ENCODE measurements around the gene SLC25A27. TPM values are rescaled to one million over a fixed set of nuclear protein-coding genes. Genes with fewer than 3 reads are reported as not detected.

The SLC25A27 gene
- total and polyA plus RNA-seq, 7 donors: 2.1 to 13.3 (median 6.8) TPM

- 30 to 37% (median 31%) methylated on average over 3 of the region's 3 CpGs for WGBS, 3 donors
- Histone ChIP-seq H3K27ac (no peak overlapping the region), H3K36me3 (ENCODE audit: insufficient read depth in 1 of 2, low read depth in 1 of 2) (no peaks in the 10 kb centered on the region), H3K9me3 (no peaks in the 10 kb centered on the region), H3K4me3 (no peak overlapping the region), H3K27me3 (ENCODE audit: insufficient read depth in 3 of 3, low read length in 2 of 3) (no peaks in the 10 kb centered on the region), H3K4me1 (no peaks in the 10 kb centered on the region)
- TF ChIP-seq CTCF (IDR thresholded peaks at IDR 0.05): no peak
- no peak for ATAC-seq
- DNase-seq: no peak
- intact Hi-C loops (cut with DNase I): no loop called here
Measured at GRCh38 chr6:46689657-46690056, 36.9 kb downstream of the SLC25A27 start.

- no peaks in the 10 kb centered on the region for H3K36me3 ChIP-seq (ENCODE audit: insufficient read depth in 1 of 2, low read depth in 1 of 2)
- no peaks in the 10 kb centered on the region for H3K9me3 ChIP-seq
- H3K4me3 ChIP-seq: no peak overlapping the region
- intact Hi-C loops (cut with DNase I): no loop called here
- TF ChIP-seq CTCF (IDR thresholded peaks at IDR 0.05): no peak
- H3K27me3 ChIP-seq (ENCODE audit: insufficient read depth in 3 of 3, low read length in 2 of 3): no peaks in the 10 kb centered on the region
- no peak for DNase-seq
- no peak overlapping the region for H3K27ac ChIP-seq
- no peaks in the 10 kb centered on the region for H3K4me1 ChIP-seq
- ATAC-seq: no peak
- WGBS, 3 donors: 48 to 59% (median 57%) methylated on average over 2 of the region's 2 CpGs
Measured at GRCh38 chr6:46690141-46690755, 37.5 kb downstream of the SLC25A27 start.

GRCh38 chr6:46690911-46691451 is 38.2 kb downstream of the SLC25A27 start:
- no peak for DNase-seq
- no peaks in the 10 kb centered on the region for H3K9me3 ChIP-seq
- H3K27ac ChIP-seq: no peak overlapping the region
- H3K27me3 ChIP-seq (ENCODE audit: insufficient read depth in 3 of 3, low read length in 2 of 3): no peaks in the 10 kb centered on the region
- 40 to 54% (median 50%) methylated on average over 1 of the region's 1 CpG for WGBS, 3 donors
- no peaks in the 10 kb centered on the region for H3K4me1 ChIP-seq
- ATAC-seq: no peak
- H3K4me3 ChIP-seq: no peak overlapping the region
- TF ChIP-seq CTCF (IDR thresholded peaks at IDR 0.05): no peak
- intact Hi-C loops (cut with DNase I): no loop called here
- H3K36me3 ChIP-seq (ENCODE audit: insufficient read depth in 1 of 2, low read depth in 1 of 2): no peaks in the 10 kb centered on the region

- Histone ChIP-seq H3K27ac (no peak overlapping the region), H3K9me3 (no peaks in the 10 kb centered on the region), H3K27me3 (ENCODE audit: insufficient read depth in 3 of 3, low read length in 2 of 3) (no peaks in the 10 kb centered on the region), H3K36me3 (ENCODE audit: insufficient read depth in 1 of 2, low read depth in 1 of 2) (peaks cover 0 to 6% of the 10 kb centered on the region in 2 donors), H3K4me1 (no peaks in the 10 kb centered on the region), H3K4me3 (no peak overlapping the region)
- WGBS, 3 donors: 81 to 90% (median 81%) methylated on average over 1 of the region's 1 CpG
- DNase-seq: no peak
- intact Hi-C loops (cut with DNase I): no loop called here
- no peak for ATAC-seq
- TF ChIP-seq CTCF (IDR thresholded peaks at IDR 0.05): no peak
Measured at GRCh38 chr6:46699970-46700369, 47.2 kb downstream of the SLC25A27 start.

GRCh38 chr6:46704562-46704961 is 51.8 kb downstream of the SLC25A27 start:
- H3K27me3 ChIP-seq (ENCODE audit: insufficient read depth in 3 of 3, low read length in 2 of 3): no peaks in the 10 kb centered on the region
- intact Hi-C loops (cut with DNase I): loop anchor here in 1 of 2 donors (2.0 kb wide), 1 partner anchor 76 kb away; no protein-coding TSS in a partner anchor
- no peak overlapping the region for H3K4me3 ChIP-seq
- DNase-seq: no peak
- WGBS, 3 donors: 6 to 10% (median 8%) methylated on average over 3 of the region's 3 CpGs
- TF ChIP-seq CTCF (IDR thresholded peaks at IDR 0.05): peak; percentile 23
- no peaks in the 10 kb centered on the region for H3K36me3 ChIP-seq (ENCODE audit: insufficient read depth in 1 of 2, low read depth in 1 of 2)
- no peaks in the 10 kb centered on the region for H3K9me3 ChIP-seq
- no peak for ATAC-seq
- H3K4me1 ChIP-seq: no peaks in the 10 kb centered on the region
- H3K27ac ChIP-seq: no peak overlapping the region
